NCI-H2227 treated with DMSO at 0.1 percent for 48 hours (cell line): ENCODE results near the gene KCNIP4.

ENCODE experiments used
- DNase-seq: peaks from one replicate; lab custom pipeline; 2025; lab: John Stamatoyannopoulos, UW

Gene KCNIP4

GRCh38 chr4:21901281-21901680 lies 47.3 kb downstream of the KCNIP4 start:
- DNase-seq: no peak

- DNase-seq: no peak
These were observed 48.4 kb downstream of the KCNIP4 start for GRCh38 chr4:21900211-21900610.

GRCh38 chr4:21898101-21898500 lies 50.5 kb downstream of the KCNIP4 start:
- no peak for DNase-seq

- DNase-seq: no peak
These were observed 51.8 kb downstream of the KCNIP4 start for GRCh38 chr4:21896767-21897166.

- no peak for DNase-seq
These were observed 55.4 kb downstream of the KCNIP4 start for GRCh38 chr4:21893136-21893535.

GRCh38 chr4:21890231-21890630 lies 58.3 kb downstream of the KCNIP4 start:
- no peak for DNase-seq

- DNase-seq: no peak
These were observed 60.2 kb downstream of the KCNIP4 start for GRCh38 chr4:21888195-21888976.

GRCh38 chr4:21887481-21887880 lies 61.1 kb downstream of the KCNIP4 start:
- no peak for DNase-seq

- DNase-seq: no peak
These were observed 62.8 kb downstream of the KCNIP4 start for GRCh38 chr4:21885770-21886169.

- DNase-seq: no peak
These were observed 63.3 kb downstream of the KCNIP4 start for GRCh38 chr4:21885241-21885640.

- DNase-seq: no peak
These were observed 64.0 kb downstream of the KCNIP4 start for GRCh38 chr4:21884615-21885014.

- DNase-seq: no peak
These were observed 66.3 kb downstream of the KCNIP4 start for GRCh38 chr4:21882051-21882839.

- DNase-seq: no peak
These were observed 69.4 kb downstream of the KCNIP4 start for GRCh38 chr4:21879187-21879586.

GRCh38 chr4:21876711-21877110 lies 71.9 kb downstream of the KCNIP4 start:
- no peak for DNase-seq

- DNase-seq: no peak
These were observed 75.4 kb downstream of the KCNIP4 start for GRCh38 chr4:21873145-21873544.

- DNase-seq: no peak
These were observed 76.5 kb downstream of the KCNIP4 start for GRCh38 chr4:21872101-21872500.

GRCh38 chr4:21869978-21870745 lies 78.4 kb downstream of the KCNIP4 start:
- DNase-seq: no peak

- no peak for DNase-seq
These were observed 83.9 kb downstream of the KCNIP4 start for GRCh38 chr4:21864686-21865085.

- DNase-seq: no peak
These were observed 85.7 kb downstream of the KCNIP4 start for GRCh38 chr4:21862917-21863316.

GRCh38 chr4:21858971-21859370 lies 89.6 kb downstream of the KCNIP4 start:
- DNase-seq: no peak

- no peak for DNase-seq
These were observed 91.8 kb downstream of the KCNIP4 start for GRCh38 chr4:21856754-21857153.

- no peak for DNase-seq
These were observed 92.3 kb downstream of the KCNIP4 start for GRCh38 chr4:21856301-21856700.

GRCh38 chr4:21849077-21849476 lies 99.5 kb downstream of the KCNIP4 start:
- no peak for DNase-seq
